ENCODE data around the gene COL18A1. TPM values are rescaled to one million over a fixed set of nuclear protein-coding genes. Genes with fewer than 3 reads are reported as not detected.

Gene COL18A1
- polyA plus RNA-seq, 4 donors, result 2.2 to 34.3 (median 16.5) TPM

DNA sequence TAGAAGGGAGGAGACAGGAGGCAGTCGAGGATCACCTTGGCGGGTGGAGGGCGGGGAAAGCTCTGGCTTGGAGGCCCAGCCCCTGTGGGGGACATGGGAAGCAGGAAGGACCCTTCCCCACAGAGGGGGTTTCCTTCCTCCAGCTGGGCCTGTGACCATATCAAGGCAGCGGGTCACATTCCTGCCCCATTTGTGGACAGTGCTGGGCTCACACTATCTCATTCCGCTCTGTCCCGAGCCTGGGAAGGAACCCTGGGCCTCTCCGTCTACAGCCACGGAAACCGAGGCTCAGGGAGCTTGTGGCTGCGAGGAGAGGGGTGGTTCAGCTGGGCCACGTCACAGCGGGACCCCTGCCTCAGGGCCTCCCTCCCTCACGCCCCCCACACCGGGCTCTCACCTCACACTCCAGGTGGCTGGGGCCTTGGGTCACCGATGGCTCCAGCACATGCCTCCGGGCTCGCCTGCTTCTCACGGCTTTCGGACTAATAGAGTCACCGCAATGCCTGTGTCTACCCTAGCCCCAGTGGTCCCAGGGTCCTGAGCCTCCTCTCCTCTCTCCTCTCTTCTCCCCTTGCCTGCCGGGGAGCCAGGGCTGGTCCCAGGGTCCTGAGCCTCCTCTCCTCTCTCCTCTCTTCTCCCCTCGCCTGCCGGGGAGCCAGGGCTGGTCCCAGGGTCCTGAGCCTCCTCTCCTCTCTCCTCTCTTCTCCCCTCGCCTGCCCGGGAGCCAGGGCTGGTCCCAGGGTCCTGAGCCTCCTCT lies 80.9 kb downstream of the COL18A1 start:
- H3K4me3 ChIP-seq (ENCODE audit: low read depth in 1 of 3, low read length in 3 of 3), result no peak overlapping the region
- H3K4me1 ChIP-seq (ENCODE audit: control insufficient read depth in 3 of 3, insufficient read depth in 2 of 3, low read depth in 1 of 3, low read length in 2 of 3), result no peaks in the 10 kb centered on the region
- H3K36me3 ChIP-seq (ENCODE audit: control insufficient read depth in 3 of 3, insufficient read depth in 2 of 3, low read depth in 1 of 3, low read length in 3 of 3), result peaks cover 0 to 7% (median 0%) of the 10 kb centered on the region in 3 donors
- H3K9me3 ChIP-seq (ENCODE audit: control insufficient read depth in 2 of 2, insufficient read depth in 1 of 2, low read depth in 1 of 2, low read length in 1 of 2), result no peaks in the 10 kb centered on the region
- H3K27ac ChIP-seq (ENCODE audit: low read depth in 1 of 3, low read length in 2 of 3), result no peak overlapping the region
- H3K27me3 ChIP-seq (ENCODE audit: control insufficient read depth in 3 of 3, insufficient read depth in 3 of 3, low read length in 3 of 3), result no peaks in the 10 kb centered on the region
- DNase-seq (no peak), FAIRE-seq (no peak)
- WGBS, 3 donors, result 85 to 89% (median 85%) methylated on average over 20 to 25 of the region's 25 CpGs

GRCh38 chr21:45486443-45487160 lies 81.6 kb downstream of the COL18A1 start:
- no peaks in the 10 kb centered on the region for H3K9me3 ChIP-seq (ENCODE audit: control insufficient read depth in 2 of 2, insufficient read depth in 1 of 2, low read depth in 1 of 2, low read length in 1 of 2)
- DNase-seq (no peak), FAIRE-seq (no peak)
- peaks cover 0 to 7% (median 0%) of the 10 kb centered on the region in 3 donors for H3K36me3 ChIP-seq (ENCODE audit: control insufficient read depth in 3 of 3, insufficient read depth in 2 of 3, low read depth in 1 of 3, low read length in 3 of 3)
- no peaks in the 10 kb centered on the region for H3K27me3 ChIP-seq (ENCODE audit: control insufficient read depth in 3 of 3, insufficient read depth in 3 of 3, low read length in 3 of 3)
- WGBS, 3 donors, result 78 to 86% (median 81%) methylated on average over 26 to 29 of the region's 29 CpGs
- no peaks in the 10 kb centered on the region for H3K4me1 ChIP-seq (ENCODE audit: control insufficient read depth in 3 of 3, insufficient read depth in 2 of 3, low read depth in 1 of 3, low read length in 2 of 3)
- no peak overlapping the region for H3K27ac ChIP-seq (ENCODE audit: low read depth in 1 of 3, low read length in 2 of 3)
- no peak overlapping the region for H3K4me3 ChIP-seq (ENCODE audit: low read depth in 1 of 3, low read length in 3 of 3)

- Histone ChIP-seq H3K4me3 (ENCODE audit: low read depth in 1 of 3, low read length in 3 of 3) (no peak overlapping the region), H3K27me3 (ENCODE audit: control insufficient read depth in 3 of 3, insufficient read depth in 3 of 3, low read length in 3 of 3) (no peaks in the 10 kb centered on the region), H3K4me1 (ENCODE audit: control insufficient read depth in 3 of 3, insufficient read depth in 2 of 3, low read depth in 1 of 3, low read length in 2 of 3) (no peaks in the 10 kb centered on the region), H3K36me3 (ENCODE audit: control insufficient read depth in 3 of 3, insufficient read depth in 2 of 3, low read depth in 1 of 3, low read length in 3 of 3) (peaks cover 0 to 5% (median 0%) of the 10 kb centered on the region in 3 donors), H3K9me3 (ENCODE audit: control insufficient read depth in 2 of 2, insufficient read depth in 1 of 2, low read depth in 1 of 2, low read length in 1 of 2) (no peaks in the 10 kb centered on the region), H3K27ac (ENCODE audit: low read depth in 1 of 3, low read length in 2 of 3) (no peak overlapping the region)
- 87 to 91% (median 91%) methylated on average over 33 of the region's 33 CpGs for WGBS, 3 donors
- no peak for FAIRE-seq
- no peak for DNase-seq
Measured at GRCh38 chr21:45487161-45487806, 82.3 kb downstream of the COL18A1 start.

GRCh38 chr21:45487891-45488600 lies 83.1 kb downstream of the COL18A1 start:
- FAIRE-seq, result no peak
- 75 to 81% (median 78%) methylated on average over 18 of the region's 18 CpGs for WGBS, 3 donors
- peaks cover 0 to 2% (median 0%) of the 10 kb centered on the region in 3 donors for H3K36me3 ChIP-seq (ENCODE audit: control insufficient read depth in 3 of 3, insufficient read depth in 2 of 3, low read depth in 1 of 3, low read length in 3 of 3)
- no peak overlapping the region for H3K4me3 ChIP-seq (ENCODE audit: low read depth in 1 of 3, low read length in 3 of 3)
- DNase-seq, result no peak
- H3K9me3 ChIP-seq (ENCODE audit: control insufficient read depth in 2 of 2, insufficient read depth in 1 of 2, low read depth in 1 of 2, low read length in 1 of 2), result no peaks in the 10 kb centered on the region
- H3K4me1 ChIP-seq (ENCODE audit: control insufficient read depth in 3 of 3, insufficient read depth in 2 of 3, low read depth in 1 of 3, low read length in 2 of 3), result no peaks in the 10 kb centered on the region
- no peaks in the 10 kb centered on the region for H3K27me3 ChIP-seq (ENCODE audit: control insufficient read depth in 3 of 3, insufficient read depth in 3 of 3, low read length in 3 of 3)
- no peak overlapping the region for H3K27ac ChIP-seq (ENCODE audit: low read depth in 1 of 3, low read length in 2 of 3)

DNA sequence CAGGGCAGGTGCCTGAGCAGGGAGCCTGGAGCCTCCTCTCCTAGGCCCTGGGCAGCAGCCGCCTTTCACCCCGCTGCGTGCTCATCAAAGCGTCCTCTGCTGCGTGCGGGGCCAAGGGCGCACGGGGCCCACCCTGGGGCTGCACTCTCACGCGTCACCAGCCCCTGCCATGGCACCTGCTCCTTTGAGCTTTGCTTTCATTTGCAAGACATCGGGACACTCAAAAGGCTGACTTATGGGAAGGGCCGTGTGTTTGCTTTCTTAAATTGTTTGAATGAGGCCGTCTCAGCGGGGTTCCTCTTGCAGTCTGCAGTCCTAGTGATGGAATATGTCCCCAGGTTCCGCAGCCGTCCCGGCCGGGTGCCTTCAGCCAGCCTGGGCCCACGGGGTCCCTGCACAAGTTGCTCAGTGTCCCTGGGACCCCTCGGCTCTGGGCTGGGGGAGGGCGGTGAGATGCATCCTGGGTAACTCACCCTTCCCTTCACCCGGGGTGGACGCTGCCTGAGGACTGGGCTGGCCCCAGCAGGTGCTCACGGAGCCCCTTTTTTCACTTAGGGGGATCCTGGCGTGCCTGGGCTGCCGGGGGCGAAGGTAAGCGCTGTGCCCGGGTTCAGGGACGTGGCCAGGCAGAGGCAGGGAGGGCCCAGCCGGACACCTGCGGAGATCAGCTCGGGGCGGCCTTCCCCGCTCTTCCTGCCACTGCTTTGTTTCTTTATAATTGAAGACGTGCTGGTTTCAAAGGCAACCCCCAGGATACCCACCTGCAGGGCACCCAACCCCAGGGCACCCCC lies 84.2 kb downstream of the COL18A1 start:
- FAIRE-seq (no peak), DNase-seq (no peak)
- Histone ChIP-seq H3K27ac (ENCODE audit: low read depth in 1 of 3, low read length in 2 of 3) (no peak overlapping the region), H3K4me1 (ENCODE audit: control insufficient read depth in 3 of 3, insufficient read depth in 2 of 3, low read depth in 1 of 3, low read length in 2 of 3) (no peaks in the 10 kb centered on the region), H3K9me3 (ENCODE audit: control insufficient read depth in 2 of 2, insufficient read depth in 1 of 2, low read depth in 1 of 2, low read length in 1 of 2) (no peaks in the 10 kb centered on the region), H3K27me3 (ENCODE audit: control insufficient read depth in 3 of 3, insufficient read depth in 3 of 3, low read length in 3 of 3) (no peaks in the 10 kb centered on the region), H3K36me3 (ENCODE audit: control insufficient read depth in 3 of 3, insufficient read depth in 2 of 3, low read depth in 1 of 3, low read length in 3 of 3) (peaks cover 0 to 1% (median 0%) of the 10 kb centered on the region in 3 donors), H3K4me3 (ENCODE audit: low read depth in 1 of 3, low read length in 3 of 3) (no peak overlapping the region)
- 64 to 86% (median 77%) methylated on average over 36 of the region's 36 CpGs for WGBS, 3 donors

DNA sequence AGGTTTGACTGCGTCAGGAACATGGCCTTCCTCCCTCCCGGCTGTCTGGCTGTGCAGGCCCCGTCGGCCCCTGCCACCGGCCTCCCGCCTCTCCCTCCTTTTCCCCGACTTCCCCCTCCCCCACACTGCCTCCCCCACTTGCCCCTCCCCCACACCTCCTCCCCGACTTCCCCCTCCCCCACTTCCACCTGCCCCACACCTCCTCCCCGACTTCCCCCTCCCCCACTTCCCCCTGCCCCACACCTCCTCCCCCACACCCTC lies 84.7 kb downstream of the COL18A1 start:
- DNase-seq, result no peak
- Histone ChIP-seq H3K27me3 (ENCODE audit: control insufficient read depth in 3 of 3, insufficient read depth in 3 of 3, low read length in 3 of 3) (no peaks in the 10 kb centered on the region), H3K4me3 (ENCODE audit: low read depth in 1 of 3, low read length in 3 of 3) (no peak overlapping the region), H3K9me3 (ENCODE audit: control insufficient read depth in 2 of 2, insufficient read depth in 1 of 2, low read depth in 1 of 2, low read length in 1 of 2) (no peaks in the 10 kb centered on the region), H3K4me1 (ENCODE audit: control insufficient read depth in 3 of 3, insufficient read depth in 2 of 3, low read depth in 1 of 3, low read length in 2 of 3) (no peaks in the 10 kb centered on the region), H3K36me3 (ENCODE audit: control insufficient read depth in 3 of 3, insufficient read depth in 2 of 3, low read depth in 1 of 3, low read length in 3 of 3) (no peaks in the 10 kb centered on the region), H3K27ac (ENCODE audit: low read depth in 1 of 3, low read length in 2 of 3) (no peak overlapping the region)
- WGBS, 3 donors, result 48 to 56% (median 49%) methylated on average over 4 to 9 of the region's 9 CpGs
- no peak for FAIRE-seq

- H3K4me1 ChIP-seq (ENCODE audit: control insufficient read depth in 3 of 3, insufficient read depth in 2 of 3, low read depth in 1 of 3, low read length in 2 of 3), result no peaks in the 10 kb centered on the region
- 75 to 77% (median 76%) methylated on average over 25 to 27 of the region's 29 CpGs for WGBS, 3 donors
- DNase-seq (no peak), FAIRE-seq (no peak)
- no peaks in the 10 kb centered on the region for H3K9me3 ChIP-seq (ENCODE audit: control insufficient read depth in 2 of 2, insufficient read depth in 1 of 2, low read depth in 1 of 2, low read length in 1 of 2)
- H3K27me3 ChIP-seq (ENCODE audit: control insufficient read depth in 3 of 3, insufficient read depth in 3 of 3, low read length in 3 of 3), result no peaks in the 10 kb centered on the region
- H3K36me3 ChIP-seq (ENCODE audit: control insufficient read depth in 3 of 3, insufficient read depth in 2 of 3, low read depth in 1 of 3, low read length in 3 of 3), result peaks cover 0 to 2% (median 0%) of the 10 kb centered on the region in 3 donors
- no peak overlapping the region for H3K4me3 ChIP-seq (ENCODE audit: low read depth in 1 of 3, low read length in 3 of 3)
- H3K27ac ChIP-seq (ENCODE audit: low read depth in 1 of 3, low read length in 2 of 3), result no peak overlapping the region
Measured at GRCh38 chr21:45490049-45490731, 85.2 kb downstream of the COL18A1 start.

All from small intestine (tissue), 7 donors.